GM12873 (cell line): ENCODE data around the gene GPC3.

Experiments
- CTCF ChIP-seq: IDR thresholded peaks from 2 replicates; pipeline ENCODE4 v1.5.1; 2012; ENCODE audit warnings: low read depth, mild to moderate bottlenecking, moderate library complexity, low read length, control low read depth; ENCODE audit not compliant: insufficient read depth; ENCODE audit errors: missing control alignments

The GPC3 gene

GRCh38 chrX:133601116-133601515, 384.3 kb downstream of the GPC3 start:
- TF ChIP-seq CTCF, result no peak

GRCh38 chrX:133600536-133600935, 384.9 kb downstream of the GPC3 start:
- no peak for TF ChIP-seq CTCF

- no peak for TF ChIP-seq CTCF
These were observed 386.6 kb downstream of the GPC3 start for GRCh38 chrX:133598601-133599335.

GRCh38 chrX:133594156-133594555, 391.2 kb downstream of the GPC3 start:
- no peak for TF ChIP-seq CTCF

- no peak for TF ChIP-seq CTCF
These were observed 391.9 kb downstream of the GPC3 start for GRCh38 chrX:133593531-133593930.

- no peak for TF ChIP-seq CTCF
These were observed 394.5 kb downstream of the GPC3 start for GRCh38 chrX:133590703-133591505.

- no peak for TF ChIP-seq CTCF
These were observed 396.6 kb downstream of the GPC3 start for GRCh38 chrX:133588827-133589226.
